ENCODE data around the gene OTUD1.

- TF ChIP-seq, protein P1, sequence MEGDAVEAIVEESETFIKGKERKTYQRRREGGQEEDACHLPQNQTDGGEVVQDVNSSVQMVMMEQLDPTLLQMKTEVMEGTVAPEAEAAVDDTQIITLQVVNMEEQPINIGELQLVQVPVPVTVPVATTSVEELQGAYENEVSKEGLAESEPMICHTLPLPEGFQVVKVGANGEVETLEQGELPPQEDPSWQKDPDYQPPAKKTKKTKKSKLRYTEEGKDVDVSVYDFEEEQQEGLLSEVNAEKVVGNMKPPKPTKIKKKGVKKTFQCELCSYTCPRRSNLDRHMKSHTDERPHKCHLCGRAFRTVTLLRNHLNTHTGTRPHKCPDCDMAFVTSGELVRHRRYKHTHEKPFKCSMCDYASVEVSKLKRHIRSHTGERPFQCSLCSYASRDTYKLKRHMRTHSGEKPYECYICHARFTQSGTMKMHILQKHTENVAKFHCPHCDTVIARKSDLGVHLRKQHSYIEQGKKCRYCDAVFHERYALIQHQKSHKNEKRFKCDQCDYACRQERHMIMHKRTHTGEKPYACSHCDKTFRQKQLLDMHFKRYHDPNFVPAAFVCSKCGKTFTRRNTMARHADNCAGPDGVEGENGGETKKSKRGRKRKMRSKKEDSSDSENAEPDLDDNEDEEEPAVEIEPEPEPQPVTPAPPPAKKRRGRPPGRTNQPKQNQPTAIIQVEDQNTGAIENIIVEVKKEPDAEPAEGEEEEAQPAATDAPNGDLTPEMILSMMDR (conservative IDR thresholded peaks at IDR 0.05; ENCODE audit: low read depth, low read length) = no peak
- no peak for TF ChIP-seq EZH2 (IDR thresholded peaks at IDR 0.05; ENCODE audit: borderline replicate concordance, low read depth, low read length, poor library complexity, severe bottlenecking)
Measured at GRCh38 chr10:23448802-23449570, 10.1 kb downstream of the OTUD1 start.

Data from A673 (cell line).